DND-41 (cell line): Measurements from ENCODE around the gene BSND.

Experiments
- ATAC-seq: fragments of 200-7000 bp; cut with Tn5 transposase; 3 replicates; pipeline ENCODE4 v1.9.1; 2021; ENCODE audit warnings: low read depth; ENCODE audit not compliant: insufficient read depth
- DNase-seq: peaks from one replicate; pipeline ENCODE4 v3.0.0-alpha.2; 2020
- H2AFZ ChIP-seq: 2 replicates; pipeline ENCODE4 v1.6.0; 2012; ENCODE audit warnings: low read depth, low read length
- H3K27ac ChIP-seq: 2 replicates; pipeline ENCODE4 v1.5.1; 2012; ENCODE audit warnings: low read length, inconsistent platforms
- H3K27me3 ChIP-seq: fragments of 200-600 bp; sonication (generic); 2 replicates; pipeline ENCODE4 v1.6.0; 2012; ENCODE audit warnings: low read length, mild to moderate bottlenecking, inconsistent platforms; ENCODE audit not compliant: insufficient read depth, poor library complexity
- H3K36me3 ChIP-seq: 2 replicates; pipeline ENCODE4 v1.5.1; 2012; ENCODE audit warnings: low read length, inconsistent platforms; ENCODE audit not compliant: insufficient read depth
- H3K4me1 ChIP-seq: 2 replicates; pipeline ENCODE4 v1.5.1; 2012; ENCODE audit warnings: mild to moderate bottlenecking, low read length; ENCODE audit not compliant: insufficient read depth
- H3K4me2 ChIP-seq: 2 replicates; pipeline ENCODE4 v1.6.0; 2012; ENCODE audit warnings: mild to moderate bottlenecking, moderate library complexity, low read length, inconsistent platforms; ENCODE audit not compliant: insufficient read depth
- H3K4me3 ChIP-seq, 2 experiments: fragments of 200-600 bp in 1 of 2; shearing (Covaris generic) in 1 of 2; 2 replicates each; pipeline ENCODE4 v1.5.1; 2012 to 2016; ENCODE audit warnings: inconsistent platforms in 2 of 2, low read length in 2 of 2, mild to moderate bottlenecking in 2 of 2, low read depth in 1 of 2, moderate library complexity in 1 of 2
- H3K79me2 ChIP-seq: 2 replicates; pipeline ENCODE4 v1.6.0; 2012; ENCODE audit warnings: low read length, inconsistent platforms; ENCODE audit not compliant: insufficient read depth
- H3K9ac ChIP-seq: 2 replicates; pipeline ENCODE4 v1.6.0; 2012; ENCODE audit warnings: low read depth, mild to moderate bottlenecking, inconsistent platforms, low read length, moderate library complexity
- H3K9me3 ChIP-seq: 2 replicates; pipeline ENCODE4 v1.5.1; 2012; ENCODE audit warnings: low read length, moderate library complexity, mild to moderate bottlenecking, inconsistent platforms; ENCODE audit not compliant: insufficient read depth, severe bottlenecking
- H4K20me1 ChIP-seq: 2 replicates; pipeline ENCODE4 v1.6.0; 2012; ENCODE audit warnings: low read length; ENCODE audit not compliant: insufficient read depth
- CTCF ChIP-seq: IDR thresholded peaks from 2 replicates; pipeline ENCODE4 v1.5.1; 2012; ENCODE audit warnings: borderline replicate concordance, low read length, moderate library complexity, mild to moderate bottlenecking; ENCODE audit not compliant: poor library complexity, severe bottlenecking; ENCODE audit errors: extremely low read depth
- EZH2 ChIP-seq: IDR thresholded peaks from 3 replicates; pipeline ENCODE4 v1.6.1; 2012; ENCODE audit warnings: borderline replicate concordance, low read depth, mild to moderate bottlenecking, moderate library complexity, low read length, inconsistent platforms; ENCODE audit not compliant: severe bottlenecking

BSND gene

GRCh38 chr1:54965624-54966340 is 33.0 kb upstream of the BSND start:
- Histone ChIP-seq H3K27ac (no peak overlapping the region), H3K4me3 (no peak overlapping the region), H3K79me2 (no peaks in the 10 kb centered on the region), H3K36me3 (no peaks in the 10 kb centered on the region), H3K9me3 (no peaks in the 10 kb centered on the region), H3K27me3 (no peaks in the 10 kb centered on the region), H3K9ac (no peak overlapping the region), H3K4me2 (no peak overlapping the region), H3K4me1 (0 out of 2 replicates have a peak, but pooled peaks cover 4% of the 10 kb centered on the region), H4K20me1 (no peaks in the 10 kb centered on the region), H2AFZ (peak overlapping the region; percentile 56; the same call in 1 of the 2 replicates)
- DNase-seq, result no peak
- no peak for ATAC-seq
- TF ChIP-seq CTCF (no peak), EZH2 (no peak)

GRCh38 chr1:54967372-54967771 is 31.4 kb upstream of the BSND start:
- TF ChIP-seq CTCF, result no peak
- no peak for TF ChIP-seq EZH2
- Histone ChIP-seq H2AFZ (no peak overlapping the region), H3K4me2 (no peak overlapping the region), H3K27me3 (no peaks in the 10 kb centered on the region), H3K27ac (no peak overlapping the region), H3K79me2 (no peaks in the 10 kb centered on the region), H3K9ac (no peak overlapping the region), H4K20me1 (no peaks in the 10 kb centered on the region), H3K9me3 (no peaks in the 10 kb centered on the region), H3K4me3 (no peak overlapping the region), H3K36me3 (no peaks in the 10 kb centered on the region), H3K4me1 (0 out of 2 replicates have a peak, but pooled peaks cover 4% of the 10 kb centered on the region)
- DNase-seq (no peak), ATAC-seq (no peak)

GRCh38 chr1:54968551-54968950 is 30.2 kb upstream of the BSND start:
- no peak for DNase-seq

More at GRCh38 chr1:54968551-54968950, 30.2 kb upstream of the BSND start:
- Histone ChIP-seq H3K9me3 (no peaks in the 10 kb centered on the region), H3K79me2 (no peaks in the 10 kb centered on the region), H3K36me3 (no peaks in the 10 kb centered on the region), H3K4me1 (0 out of 2 replicates have a peak, but pooled peaks cover 4% of the 10 kb centered on the region), H3K27ac (no peak overlapping the region), H3K9ac (no peak overlapping the region), H4K20me1 (no peaks in the 10 kb centered on the region), H3K4me3 (no peak overlapping the region), H2AFZ (no peak overlapping the region), H3K4me2 (no peak overlapping the region), H3K27me3 (peaks cover 10% of the 10 kb centered on the region)
- TF ChIP-seq EZH2, result no peak
- no peak for TF ChIP-seq CTCF
- ATAC-seq, result no peak
